GM12872 (cell line): ENCODE results near the gene PANK4.

ENCODE experiments used
- TF ChIP-seq, protein P1 (sequence below): IDR thresholded peaks from 3 replicates; pipeline ENCODE4 v1.5.1; 2011; ENCODE audit warnings: low read depth, mild to moderate bottlenecking, low read length, moderate library complexity; ENCODE audit not compliant: insufficient read depth

Gene PANK4

DNA sequence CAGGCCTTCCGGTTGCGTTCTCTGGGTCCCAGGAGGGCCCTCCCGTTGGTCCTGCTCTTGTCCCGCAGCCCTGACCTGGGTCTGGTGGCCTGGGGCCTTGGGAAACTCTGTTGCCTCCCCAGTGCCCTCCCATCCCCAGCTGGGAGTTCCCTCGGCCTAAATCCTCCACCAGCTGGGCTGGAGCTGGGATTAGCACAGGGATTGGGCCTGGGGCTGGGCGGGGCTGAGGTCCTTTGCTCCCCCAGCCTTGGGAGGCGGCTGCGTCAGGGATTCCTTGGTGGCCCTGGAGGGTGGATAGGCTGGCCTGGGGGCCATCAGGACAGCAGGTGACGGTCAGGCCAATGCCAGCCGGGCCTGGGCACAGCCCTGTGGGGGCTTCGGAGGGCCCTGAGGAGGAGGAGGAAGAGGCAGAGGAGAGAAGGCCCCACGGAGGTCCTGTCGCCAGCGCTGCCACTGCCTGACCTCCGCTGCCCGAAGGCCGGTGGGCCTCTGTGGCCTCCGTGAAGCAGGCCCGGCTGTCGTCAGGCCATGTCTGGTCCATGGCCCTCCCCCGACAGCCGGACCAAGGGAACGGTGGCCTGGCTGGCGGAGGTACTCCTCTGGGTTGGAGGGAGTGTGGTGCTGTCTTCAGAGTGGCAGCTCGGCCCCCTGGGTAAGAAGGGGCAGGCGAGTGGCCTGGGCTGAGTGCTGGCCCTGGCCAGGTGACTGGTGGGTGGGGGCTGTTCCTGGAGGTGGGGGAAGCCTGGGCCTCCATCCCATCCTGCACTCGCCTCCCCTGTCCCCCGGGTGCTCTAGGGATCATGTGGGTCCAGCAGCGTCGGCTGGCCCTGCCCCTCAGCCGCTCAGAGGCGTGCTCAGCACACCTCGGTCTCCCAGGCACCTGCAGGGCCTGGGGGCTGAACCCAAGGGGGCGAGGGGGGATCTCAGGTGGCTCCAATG is 50.1 kb downstream of the PANK4 start, which contains the start of gene PLCH2:
TSS of gene PLCH2 (plus strand) at position 229 of the 939 bp plus-strand sequence. CDS start at position 529, 300 bp downstream.
- TF ChIP-seq, protein P1, sequence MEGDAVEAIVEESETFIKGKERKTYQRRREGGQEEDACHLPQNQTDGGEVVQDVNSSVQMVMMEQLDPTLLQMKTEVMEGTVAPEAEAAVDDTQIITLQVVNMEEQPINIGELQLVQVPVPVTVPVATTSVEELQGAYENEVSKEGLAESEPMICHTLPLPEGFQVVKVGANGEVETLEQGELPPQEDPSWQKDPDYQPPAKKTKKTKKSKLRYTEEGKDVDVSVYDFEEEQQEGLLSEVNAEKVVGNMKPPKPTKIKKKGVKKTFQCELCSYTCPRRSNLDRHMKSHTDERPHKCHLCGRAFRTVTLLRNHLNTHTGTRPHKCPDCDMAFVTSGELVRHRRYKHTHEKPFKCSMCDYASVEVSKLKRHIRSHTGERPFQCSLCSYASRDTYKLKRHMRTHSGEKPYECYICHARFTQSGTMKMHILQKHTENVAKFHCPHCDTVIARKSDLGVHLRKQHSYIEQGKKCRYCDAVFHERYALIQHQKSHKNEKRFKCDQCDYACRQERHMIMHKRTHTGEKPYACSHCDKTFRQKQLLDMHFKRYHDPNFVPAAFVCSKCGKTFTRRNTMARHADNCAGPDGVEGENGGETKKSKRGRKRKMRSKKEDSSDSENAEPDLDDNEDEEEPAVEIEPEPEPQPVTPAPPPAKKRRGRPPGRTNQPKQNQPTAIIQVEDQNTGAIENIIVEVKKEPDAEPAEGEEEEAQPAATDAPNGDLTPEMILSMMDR = no peak

DNA sequence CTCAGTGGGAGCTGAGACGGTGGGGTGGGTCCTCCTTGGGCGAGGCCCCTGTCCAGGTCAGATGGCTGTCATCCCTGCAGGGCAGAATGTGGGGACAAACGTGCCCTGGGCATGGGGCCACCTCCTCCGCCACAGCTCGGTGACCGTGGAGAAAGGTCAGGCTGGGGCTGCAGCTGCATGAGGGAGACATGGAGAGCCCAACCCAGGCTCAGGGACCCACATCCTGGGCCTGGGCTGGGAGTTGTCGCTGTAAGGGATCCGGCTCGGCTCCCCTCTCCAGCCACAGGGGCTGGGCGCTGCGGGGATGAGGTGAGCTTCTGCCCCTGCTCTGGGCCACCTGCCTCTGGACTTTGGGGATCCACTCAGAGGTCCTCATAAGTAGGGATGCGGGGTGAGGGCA is 50.8 kb downstream of the PANK4 start:
- TF ChIP-seq, protein P1 = no peak

DNA sequence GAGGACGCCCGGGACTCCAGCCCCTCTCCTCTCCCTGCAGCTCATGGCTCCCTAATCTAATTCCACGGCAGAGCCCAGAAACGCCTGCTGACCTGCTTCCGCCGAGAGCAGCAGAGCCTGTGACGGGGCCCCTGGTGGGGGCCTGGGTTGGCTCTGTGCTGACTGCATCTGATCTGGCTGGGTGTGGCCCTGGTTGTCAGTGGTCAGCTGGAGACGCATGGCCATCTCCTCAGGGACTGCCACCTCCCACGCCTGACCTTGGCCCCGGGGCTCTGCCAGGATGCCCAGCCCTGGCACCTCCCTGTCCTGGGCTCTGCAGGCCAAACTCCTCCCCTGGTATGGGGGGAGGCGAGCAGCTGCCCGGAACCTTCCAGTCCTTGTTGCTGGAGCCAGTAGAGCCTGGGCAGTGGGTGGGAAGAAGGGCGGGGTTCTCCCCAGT is 51.4 kb downstream of the PANK4 start:
- TF ChIP-seq, protein P1 = no peak

GRCh38 chr1:2474104-2474844 is 52.1 kb downstream of the PANK4 start:
- TF ChIP-seq, protein P1 = no peak

DNA sequence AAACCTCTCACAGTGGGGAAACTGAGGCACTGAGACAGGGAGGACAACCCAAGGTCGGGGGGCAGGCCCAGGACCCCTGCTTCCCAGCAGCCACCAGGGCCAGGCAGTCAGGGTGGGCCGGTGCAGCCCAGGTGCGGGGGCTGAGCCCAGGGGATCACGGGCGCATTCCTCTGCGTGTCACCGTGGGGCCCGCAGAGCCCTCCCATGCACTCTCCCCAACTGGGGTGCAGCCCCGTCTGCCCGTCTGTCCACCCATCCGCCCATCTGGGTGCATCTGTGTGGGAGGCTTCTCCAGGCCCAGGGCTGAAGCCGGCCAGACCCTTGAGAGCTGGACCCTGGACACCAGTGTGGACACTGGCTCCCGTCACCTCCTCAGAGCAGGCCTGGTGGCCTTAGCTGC is 53.2 kb downstream of the PANK4 start:
- TF ChIP-seq, protein P1 = no peak

DNA sequence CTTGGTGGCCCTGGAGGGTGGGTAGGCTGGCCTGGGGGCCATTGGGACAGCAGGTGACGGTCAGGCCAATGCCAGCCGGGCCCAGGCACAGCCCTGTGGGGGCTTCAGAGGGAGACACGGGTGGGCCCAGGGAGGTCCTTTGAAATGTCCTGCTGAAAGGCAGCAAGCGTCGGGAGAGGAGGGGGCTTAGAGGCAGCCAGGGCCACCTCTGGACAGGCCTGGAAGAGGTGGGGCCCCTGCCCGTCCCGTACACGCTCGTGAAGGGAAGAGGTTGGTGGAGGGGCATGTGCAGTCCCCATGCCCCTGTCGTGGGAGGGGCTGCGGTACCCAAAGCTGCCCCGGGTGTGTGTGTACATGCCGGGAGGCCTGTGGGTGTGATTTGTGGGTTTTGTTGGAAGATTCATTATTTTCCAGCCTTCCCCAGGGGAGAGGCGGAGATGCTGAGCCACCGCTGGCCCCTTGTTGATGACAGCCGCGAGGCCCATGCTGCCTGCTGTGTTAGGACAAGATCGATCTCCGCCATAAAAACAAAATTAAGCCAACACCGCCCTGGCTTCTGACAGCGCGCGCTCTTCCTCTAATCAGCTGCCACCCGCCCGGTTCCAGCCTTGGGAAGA is 53.7 kb downstream of the PANK4 start:
- TF ChIP-seq, protein P1 = no peak

DNA sequence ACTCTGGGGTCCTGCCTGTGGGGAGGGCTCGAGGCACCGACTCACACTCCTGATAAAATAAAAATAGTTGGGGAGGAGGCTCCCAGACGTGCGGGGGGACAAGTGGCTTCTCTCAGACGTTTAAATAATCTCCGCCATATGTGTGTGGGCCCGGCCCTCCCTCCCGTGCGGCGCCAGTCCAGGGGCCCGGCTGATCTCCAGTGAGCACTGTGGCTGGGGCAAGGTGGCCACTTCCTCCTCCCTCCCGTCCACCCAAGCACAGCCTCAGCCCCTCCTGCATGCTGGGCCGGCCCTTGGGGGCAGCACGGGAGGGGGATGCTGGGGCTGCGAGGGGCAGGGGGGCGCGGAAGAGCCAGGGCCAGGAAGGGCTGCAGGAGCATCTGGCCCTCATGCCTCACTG is 54.3 kb downstream of the PANK4 start:
- TF ChIP-seq, protein P1 = no peak
